Stimulated activated memory B cell treated with anti-CD40 and anti-IgM and Interleukin-4, amounts not matched to agents 10 μg/mL and 1 μg/mL and 100 μg/mL, for 72 hours (primary cell): ENCODE measurements around the gene HS2ST1.

Source experiments
- ATAC-seq: fragments of 150-1000 bp; cut with Tn5 transposase; 2 replicates; pipeline ENCODE4 v1.10.0; 2021
- H3K27ac Mint-ChIP-seq: one replicate; pipeline ENCODE4 v1.8.0; 2022; ENCODE audit warnings: mild to moderate bottlenecking, mixed read lengths
- H3K27me3 Mint-ChIP-seq: one replicate; pipeline ENCODE4 v1.8.0; 2022; ENCODE audit warnings: mixed read lengths
- H3K36me3 Mint-ChIP-seq: one replicate; pipeline ENCODE4 v1.8.0; 2022; ENCODE audit warnings: mixed read lengths
- H3K4me1 Mint-ChIP-seq: one replicate; pipeline ENCODE4 v1.8.0; 2022; ENCODE audit warnings: mixed read lengths
- H3K4me3 Mint-ChIP-seq: one replicate; pipeline ENCODE4 v1.8.0; 2022; ENCODE audit warnings: mild to moderate bottlenecking, moderate library complexity, mixed read lengths
- H3K9me3 Mint-ChIP-seq: one replicate; pipeline ENCODE4 v1.8.0; 2022; ENCODE audit warnings: mixed read lengths

The HS2ST1 gene

GRCh38 chr1:87106867-87107266 lies 192.4 kb downstream of the HS2ST1 start:
- no peak overlapping the region for H3K4me3 Mint-ChIP-seq
- no peaks in the 10 kb centered on the region for H3K4me1 Mint-ChIP-seq

GRCh38 chr1:87108228-87108627 lies 193.8 kb downstream of the HS2ST1 start:
- H3K4me1 Mint-ChIP-seq, result no peaks in the 10 kb centered on the region
- no peak overlapping the region for H3K27ac Mint-ChIP-seq
- no peaks in the 10 kb centered on the region for H3K27me3 Mint-ChIP-seq
- ATAC-seq, result no peak
- no peak overlapping the region for H3K4me3 Mint-ChIP-seq
- no peaks in the 10 kb centered on the region for H3K9me3 Mint-ChIP-seq
- H3K36me3 Mint-ChIP-seq, result peaks cover 11% of the 10 kb centered on the region

More at GRCh38 chr1:87106867-87107266, 192.4 kb downstream of the HS2ST1 start:
- H3K27ac Mint-ChIP-seq, result no peak overlapping the region
- H3K36me3 Mint-ChIP-seq, result peaks cover 11% of the 10 kb centered on the region
- ATAC-seq, result no peak
- H3K27me3 Mint-ChIP-seq, result no peaks in the 10 kb centered on the region
- no peaks in the 10 kb centered on the region for H3K9me3 Mint-ChIP-seq

- ATAC-seq, result no peak
Measured at GRCh38 chr1:87108814-87109411, 194.5 kb downstream of the HS2ST1 start.

GRCh38 chr1:87111659-87112371 lies 197.4 kb downstream of the HS2ST1 start:
- Mint-ChIP-seq H3K27me3 (no peaks in the 10 kb centered on the region), H3K4me1 (no peaks in the 10 kb centered on the region), H3K9me3 (no peaks in the 10 kb centered on the region), H3K27ac (no peak overlapping the region), H3K4me3 (no peak overlapping the region), H3K36me3 (no peaks in the 10 kb centered on the region)
- ATAC-seq, result no peak

More at GRCh38 chr1:87108814-87109411, 194.5 kb downstream of the HS2ST1 start:
- Mint-ChIP-seq H3K9me3 (no peaks in the 10 kb centered on the region), H3K27ac (no peak overlapping the region), H3K4me1 (no peaks in the 10 kb centered on the region), H3K36me3 (peaks cover 11% of the 10 kb centered on the region), H3K4me3 (no peak overlapping the region), H3K27me3 (no peaks in the 10 kb centered on the region)

- ATAC-seq, result no peak
- no peak overlapping the region for H3K27ac Mint-ChIP-seq
- no peaks in the 10 kb centered on the region for H3K4me1 Mint-ChIP-seq
- H3K27me3 Mint-ChIP-seq, result no peaks in the 10 kb centered on the region
- no peaks in the 10 kb centered on the region for H3K36me3 Mint-ChIP-seq
- no peaks in the 10 kb centered on the region for H3K9me3 Mint-ChIP-seq
- H3K4me3 Mint-ChIP-seq, result no peak overlapping the region
Measured at GRCh38 chr1:87113313-87113712, 198.9 kb downstream of the HS2ST1 start.

GRCh38 chr1:87115317-87115890 lies 201.0 kb downstream of the HS2ST1 start:
- Mint-ChIP-seq H3K36me3 (no peaks in the 10 kb centered on the region), H3K27ac (no peak overlapping the region), H3K4me3 (no peak overlapping the region), H3K27me3 (no peaks in the 10 kb centered on the region), H3K9me3 (no peaks in the 10 kb centered on the region), H3K4me1 (no peaks in the 10 kb centered on the region)
- ATAC-seq, result no peak

- no peaks in the 10 kb centered on the region for H3K36me3 Mint-ChIP-seq
- no peaks in the 10 kb centered on the region for H3K27me3 Mint-ChIP-seq
- no peaks in the 10 kb centered on the region for H3K4me1 Mint-ChIP-seq
- H3K9me3 Mint-ChIP-seq, result no peaks in the 10 kb centered on the region
- no peak for ATAC-seq
- no peak overlapping the region for H3K4me3 Mint-ChIP-seq
- no peak overlapping the region for H3K27ac Mint-ChIP-seq
Measured at GRCh38 chr1:87115891-87116290, 201.5 kb downstream of the HS2ST1 start.

- no peaks in the 10 kb centered on the region for H3K36me3 Mint-ChIP-seq
- H3K9me3 Mint-ChIP-seq, result no peaks in the 10 kb centered on the region
- H3K27ac Mint-ChIP-seq, result no peak overlapping the region
- no peak for ATAC-seq
- H3K4me3 Mint-ChIP-seq, result no peak overlapping the region
- no peaks in the 10 kb centered on the region for H3K27me3 Mint-ChIP-seq
- no peaks in the 10 kb centered on the region for H3K4me1 Mint-ChIP-seq
Measured at GRCh38 chr1:87117761-87118368, 203.4 kb downstream of the HS2ST1 start.

- H3K36me3 Mint-ChIP-seq, result no peaks in the 10 kb centered on the region
- no peak overlapping the region for H3K27ac Mint-ChIP-seq
- H3K27me3 Mint-ChIP-seq, result no peaks in the 10 kb centered on the region
- ATAC-seq, result no peak
- no peaks in the 10 kb centered on the region for H3K9me3 Mint-ChIP-seq
- no peak overlapping the region for H3K4me3 Mint-ChIP-seq
- no peaks in the 10 kb centered on the region for H3K4me1 Mint-ChIP-seq
Measured at GRCh38 chr1:87119541-87120140, 205.2 kb downstream of the HS2ST1 start.

- no peaks in the 10 kb centered on the region for H3K9me3 Mint-ChIP-seq
- H3K4me1 Mint-ChIP-seq, result no peaks in the 10 kb centered on the region
- no peak overlapping the region for H3K27ac Mint-ChIP-seq
- no peak overlapping the region for H3K4me3 Mint-ChIP-seq
- H3K27me3 Mint-ChIP-seq, result no peaks in the 10 kb centered on the region
- ATAC-seq, result no peak
- no peaks in the 10 kb centered on the region for H3K36me3 Mint-ChIP-seq
Measured at GRCh38 chr1:87120779-87121178, 206.3 kb downstream of the HS2ST1 start.

GRCh38 chr1:87121711-87122163 lies 207.3 kb downstream of the HS2ST1 start:
- Mint-ChIP-seq H3K4me1 (no peaks in the 10 kb centered on the region), H3K36me3 (no peaks in the 10 kb centered on the region), H3K9me3 (no peaks in the 10 kb centered on the region), H3K27me3 (peaks cover 5% of the 10 kb centered on the region), H3K27ac (no peak overlapping the region), H3K4me3 (no peak overlapping the region)
- ATAC-seq, result no peak

GRCh38 chr1:87122243-87122642 lies 207.8 kb downstream of the HS2ST1 start:
- H3K4me3 Mint-ChIP-seq, result no peak overlapping the region
- H3K27ac Mint-ChIP-seq, result no peak overlapping the region
- no peaks in the 10 kb centered on the region for H3K9me3 Mint-ChIP-seq
- no peaks in the 10 kb centered on the region for H3K4me1 Mint-ChIP-seq
- no peak for ATAC-seq
- H3K27me3 Mint-ChIP-seq, result peaks cover 10% of the 10 kb centered on the region
- H3K36me3 Mint-ChIP-seq, result no peaks in the 10 kb centered on the region

- Mint-ChIP-seq H3K9me3 (no peaks in the 10 kb centered on the region), H3K27me3 (peaks cover 23% of the 10 kb centered on the region), H3K27ac (no peak overlapping the region), H3K36me3 (no peaks in the 10 kb centered on the region), H3K4me1 (no peaks in the 10 kb centered on the region), H3K4me3 (no peak overlapping the region)
- ATAC-seq, result no peak
Measured at GRCh38 chr1:87123610-87124009, 209.2 kb downstream of the HS2ST1 start.

GRCh38 chr1:87126886-87127505 lies 212.6 kb downstream of the HS2ST1 start:
- Mint-ChIP-seq H3K4me1 (peaks cover 7% of the 10 kb centered on the region), H3K4me3 (no peak overlapping the region), H3K27ac (no peak overlapping the region), H3K27me3 (peaks cover 49% of the 10 kb centered on the region), H3K36me3 (no peaks in the 10 kb centered on the region), H3K9me3 (no peaks in the 10 kb centered on the region)
- ATAC-seq, result no peak

GRCh38 chr1:87127581-87127980 lies 213.1 kb downstream of the HS2ST1 start:
- no peak overlapping the region for H3K27ac Mint-ChIP-seq
- peaks cover 55% of the 10 kb centered on the region for H3K27me3 Mint-ChIP-seq
- H3K36me3 Mint-ChIP-seq, result no peaks in the 10 kb centered on the region
- ATAC-seq, result no peak
- peaks cover 12% of the 10 kb centered on the region for H3K4me1 Mint-ChIP-seq
- no peaks in the 10 kb centered on the region for H3K9me3 Mint-ChIP-seq
- H3K4me3 Mint-ChIP-seq, result no peak overlapping the region
